ENCODE measurements around the gene GLT8D1. TPM values are rescaled to one million over a fixed set of nuclear protein-coding genes. Genes with fewer than 3 reads are reported as not detected.

GLT8D1 gene
- total and polyA plus RNA-seq, 2 of the 13 experiments (the other 11 are each of a cell fraction or from before 2014, with no cell fraction given), result 110 to 121 TPM

GRCh38 chr3:52705688-52706686, at the start of gene GLT8D1, which contains the start of gene SPCS1 (continued):
- TF ChIP-seq, protein P1, sequence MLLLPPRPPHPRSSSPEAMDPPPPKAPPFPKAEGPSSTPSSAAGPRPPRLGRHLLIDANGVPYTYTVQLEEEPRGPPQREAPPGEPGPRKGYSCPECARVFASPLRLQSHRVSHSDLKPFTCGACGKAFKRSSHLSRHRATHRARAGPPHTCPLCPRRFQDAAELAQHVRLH (CRISPR knock-in tag; IDR thresholded peaks at IDR 0.05; ENCODE audit: borderline replicate concordance, low read depth), result 0 out of 2 replicates have a peak, but pooled peaks have one; percentile 35
- TF ChIP-seq SKI (IDR thresholded peaks at IDR 0.05; ENCODE audit: partially characterized antibody) (peak; percentile 38), ATF4 (CRISPR knock-in tag; IDR thresholded peaks at IDR 0.05) (no peak), ZNF615 (CRISPR knock-in tag; IDR thresholded peaks at IDR 0.05; ENCODE audit: borderline replicate concordance) (0 out of 2 replicates have a peak, but pooled peaks have one; percentile 34), ZBTB39 (CRISPR knock-in tag; IDR thresholded peaks at IDR 0.05) (no peak), KLF9 (CRISPR knock-in tag; IDR thresholded peaks at IDR 0.05; ENCODE audit: low read depth) (no peak), ZNF263 (CRISPR knock-in tag; IDR thresholded peaks at IDR 0.05) (0 out of 2 replicates have a peak, but pooled peaks have one; percentile 37), ISL2 (CRISPR knock-in tag; IDR thresholded peaks at IDR 0.05) (peak; percentile 38; the same call in 1 of the 2 replicates), MED13 (CRISPR knock-in tag; IDR thresholded peaks at IDR 0.05) (peak; percentile 44; the same call in 1 of the 2 replicates), ZNF775 (CRISPR knock-in tag; IDR thresholded peaks at IDR 0.05; ENCODE audit: borderline replicate concordance) (0 out of 2 replicates have a peak, but pooled peaks have one; percentile 23), ISX (CRISPR knock-in tag; conservative IDR thresholded peaks at IDR 0.05) (no peak), ZNF564 (CRISPR knock-in tag; IDR thresholded peaks at IDR 0.05) (peak; percentile 81; the same call in 1 of the 2 replicates), ATAD3A (CRISPR knock-in tag; IDR thresholded peaks at IDR 0.05) (no peak), ZNF143 (CRISPR knock-in tag; IDR thresholded peaks at IDR 0.05) (no peak), ZMYM3 (CRISPR knock-in tag; IDR thresholded peaks at IDR 0.05) (peak; percentile 17; the same call in 1 of the 2 replicates), DR1 (CRISPR knock-in tag; IDR thresholded peaks at IDR 0.05) (peak; percentile 61; the same call in 1 of the 2 replicates), CEBPG (CRISPR knock-in tag; IDR thresholded peaks at IDR 0.05) (0 out of 2 replicates have a peak, but pooled peaks have one; percentile 4), TOE1 (CRISPR knock-in tag; IDR thresholded peaks at IDR 0.05) (no peak), SOX6 (IDR thresholded peaks at IDR 0.05) (no peak), SOX6 (CRISPR knock-in tag; IDR thresholded peaks at IDR 0.05) (peak; percentile 21; the same call in 1 of the 2 replicates)
- TF ChIP-seq, protein P2, sequence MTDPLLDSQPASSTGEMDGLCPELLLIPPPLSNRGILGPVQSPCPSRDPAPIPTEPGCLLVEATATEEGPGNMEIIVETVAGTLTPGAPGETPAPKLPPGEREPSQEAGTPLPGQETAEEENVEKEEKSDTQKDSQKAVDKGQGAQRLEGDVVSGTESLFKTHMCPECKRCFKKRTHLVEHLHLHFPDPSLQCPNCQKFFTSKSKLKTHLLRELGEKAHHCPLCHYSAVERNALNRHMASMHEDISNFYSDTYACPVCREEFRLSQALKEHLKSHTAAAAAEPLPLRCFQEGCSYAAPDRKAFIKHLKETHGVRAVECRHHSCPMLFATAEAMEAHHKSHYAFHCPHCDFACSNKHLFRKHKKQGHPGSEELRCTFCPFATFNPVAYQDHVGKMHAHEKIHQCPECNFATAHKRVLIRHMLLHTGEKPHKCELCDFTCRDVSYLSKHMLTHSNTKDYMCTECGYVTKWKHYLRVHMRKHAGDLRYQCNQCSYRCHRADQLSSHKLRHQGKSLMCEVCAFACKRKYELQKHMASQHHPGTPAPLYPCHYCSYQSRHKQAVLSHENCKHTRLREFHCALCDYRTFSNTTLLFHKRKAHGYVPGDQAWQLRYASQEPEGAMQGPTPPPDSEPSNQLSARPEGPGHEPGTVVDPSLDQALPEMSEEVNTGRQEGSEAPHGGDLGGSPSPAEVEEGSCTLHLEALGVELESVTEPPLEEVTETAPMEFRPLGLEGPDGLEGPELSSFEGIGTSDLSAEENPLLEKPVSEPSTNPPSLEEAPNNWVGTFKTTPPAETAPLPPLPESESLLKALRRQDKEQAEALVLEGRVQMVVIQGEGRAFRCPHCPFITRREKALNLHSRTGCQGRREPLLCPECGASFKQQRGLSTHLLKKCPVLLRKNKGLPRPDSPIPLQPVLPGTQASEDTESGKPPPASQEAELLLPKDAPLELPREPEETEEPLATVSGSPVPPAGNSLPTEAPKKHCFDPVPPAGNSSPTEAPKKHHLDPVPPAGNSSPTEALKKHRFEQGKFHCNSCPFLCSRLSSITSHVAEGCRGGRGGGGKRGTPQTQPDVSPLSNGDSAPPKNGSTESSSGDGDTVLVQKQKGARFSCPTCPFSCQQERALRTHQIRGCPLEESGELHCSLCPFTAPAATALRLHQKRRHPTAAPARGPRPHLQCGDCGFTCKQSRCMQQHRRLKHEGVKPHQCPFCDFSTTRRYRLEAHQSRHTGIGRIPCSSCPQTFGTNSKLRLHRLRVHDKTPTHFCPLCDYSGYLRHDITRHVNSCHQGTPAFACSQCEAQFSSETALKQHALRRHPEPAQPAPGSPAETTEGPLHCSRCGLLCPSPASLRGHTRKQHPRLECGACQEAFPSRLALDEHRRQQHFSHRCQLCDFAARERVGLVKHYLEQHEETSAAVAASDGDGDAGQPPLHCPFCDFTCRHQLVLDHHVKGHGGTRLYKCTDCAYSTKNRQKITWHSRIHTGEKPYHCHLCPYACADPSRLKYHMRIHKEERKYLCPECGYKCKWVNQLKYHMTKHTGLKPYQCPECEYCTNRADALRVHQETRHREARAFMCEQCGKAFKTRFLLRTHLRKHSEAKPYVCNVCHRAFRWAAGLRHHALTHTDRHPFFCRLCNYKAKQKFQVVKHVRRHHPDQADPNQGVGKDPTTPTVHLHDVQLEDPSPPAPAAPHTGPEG (CRISPR knock-in tag; IDR thresholded peaks at IDR 0.05), result peak; percentile 88; the same call in 1 of the 2 replicates

All from HepG2 (cell line).